Measurements from ENCODE around the gene C6orf62. TPM values are rescaled to one million over a fixed set of nuclear protein-coding genes. Genes with fewer than 3 reads are reported as not detected.
"Not testable (repeated sequence)": the region's sequence is repeated elsewhere in the genome, so short reads cannot be mapped to it uniquely, and the experiment has no call there.

Gene C6orf62
- total and polyA plus RNA-seq, 3 donors from 2014 or later = 109 to 139 (median 128) TPM

DNA sequence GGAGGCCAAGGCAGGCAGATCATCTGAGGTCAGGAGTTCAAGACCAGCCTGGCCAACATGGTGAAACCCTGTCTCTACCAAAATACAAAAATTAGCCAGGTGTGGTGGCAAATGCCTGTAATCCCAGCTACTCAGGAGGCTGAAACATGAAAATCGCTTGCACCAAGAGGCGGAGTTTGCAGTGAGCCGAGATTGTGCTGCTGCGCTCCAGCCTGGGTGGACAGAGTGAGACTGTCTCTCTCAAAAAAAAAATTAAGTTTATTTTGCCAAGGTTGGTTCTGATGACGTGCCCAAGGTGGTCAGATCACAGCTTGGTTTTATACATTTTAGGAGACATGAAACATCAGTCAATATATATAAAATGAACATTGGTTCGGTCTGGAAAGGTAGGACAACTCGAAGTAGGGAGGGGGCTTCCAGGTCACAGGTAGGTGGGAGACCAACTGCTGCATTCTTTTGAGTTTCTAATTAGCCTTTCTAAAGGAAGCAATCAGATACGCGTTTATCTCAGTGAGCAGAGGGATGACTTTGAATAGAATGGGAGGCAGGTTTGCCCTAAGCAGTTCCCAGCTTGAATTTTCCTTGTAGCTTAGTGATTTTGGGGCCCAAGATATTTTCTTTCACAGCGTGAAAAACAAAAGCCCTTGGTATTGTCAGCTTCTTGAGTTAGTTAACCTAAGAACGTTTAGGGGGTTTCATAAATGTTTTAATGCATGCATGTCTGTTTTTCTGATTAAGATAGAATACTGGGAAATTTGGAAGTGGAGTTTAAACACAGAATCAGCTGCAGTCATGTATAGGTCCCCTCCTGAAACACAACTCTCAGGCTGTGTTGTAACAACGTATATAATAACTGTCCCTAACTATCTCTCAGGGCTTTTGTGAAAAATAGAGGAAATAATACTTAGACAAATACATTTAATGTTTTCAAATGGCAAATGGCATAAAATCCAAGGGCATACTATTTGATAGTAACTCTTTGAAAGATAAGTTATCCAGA, 35.4 kb downstream of the C6orf62 start:
- Histone ChIP-seq H3K36me3 (ENCODE audit: low read depth, missing control alignments) (no peaks in the 10 kb centered on the region), H3K27me3 (no peaks in the 10 kb centered on the region), H3K4me1 (no peaks in the 10 kb centered on the region), H3K4me3 (no peak overlapping the region), H3K27ac (no peak overlapping the region), H3K9me3 (no peaks in the 10 kb centered on the region)
- WGBS, 2 donors = 75 to 83% methylated on average over 12 of the region's 12 CpGs
- TF ChIP-seq POLR2A (IDR thresholded peaks at IDR 0.05) = no peak
- TF ChIP-seq, protein P1, sequence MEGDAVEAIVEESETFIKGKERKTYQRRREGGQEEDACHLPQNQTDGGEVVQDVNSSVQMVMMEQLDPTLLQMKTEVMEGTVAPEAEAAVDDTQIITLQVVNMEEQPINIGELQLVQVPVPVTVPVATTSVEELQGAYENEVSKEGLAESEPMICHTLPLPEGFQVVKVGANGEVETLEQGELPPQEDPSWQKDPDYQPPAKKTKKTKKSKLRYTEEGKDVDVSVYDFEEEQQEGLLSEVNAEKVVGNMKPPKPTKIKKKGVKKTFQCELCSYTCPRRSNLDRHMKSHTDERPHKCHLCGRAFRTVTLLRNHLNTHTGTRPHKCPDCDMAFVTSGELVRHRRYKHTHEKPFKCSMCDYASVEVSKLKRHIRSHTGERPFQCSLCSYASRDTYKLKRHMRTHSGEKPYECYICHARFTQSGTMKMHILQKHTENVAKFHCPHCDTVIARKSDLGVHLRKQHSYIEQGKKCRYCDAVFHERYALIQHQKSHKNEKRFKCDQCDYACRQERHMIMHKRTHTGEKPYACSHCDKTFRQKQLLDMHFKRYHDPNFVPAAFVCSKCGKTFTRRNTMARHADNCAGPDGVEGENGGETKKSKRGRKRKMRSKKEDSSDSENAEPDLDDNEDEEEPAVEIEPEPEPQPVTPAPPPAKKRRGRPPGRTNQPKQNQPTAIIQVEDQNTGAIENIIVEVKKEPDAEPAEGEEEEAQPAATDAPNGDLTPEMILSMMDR (IDR thresholded peaks at IDR 0.05) = no peak
- DNase-seq = no peak
- intact Hi-C loops (cut with DNase I; ENCODE audit: low total_unique reads) = no loop called here

DNA sequence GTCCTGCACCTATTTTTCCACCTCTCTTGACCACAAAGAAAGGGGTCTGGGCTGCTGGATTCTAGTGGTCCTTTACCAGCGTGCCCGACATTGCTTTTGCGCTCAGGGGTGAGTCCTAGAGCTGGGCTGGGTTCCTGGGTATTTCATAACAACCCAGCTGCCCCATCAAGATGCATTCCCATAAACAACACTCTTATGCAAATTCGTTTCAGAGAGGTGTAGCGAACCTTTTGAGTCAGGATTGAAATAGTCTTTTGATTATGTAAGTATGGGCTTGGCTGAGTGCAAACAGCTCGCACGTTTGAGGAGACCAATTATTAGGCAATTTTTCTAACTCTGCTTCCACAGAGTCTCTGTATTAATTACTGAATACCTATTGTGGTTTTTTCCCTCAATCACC, 38.4 kb downstream of the C6orf62 start:
- 95 to 96% methylated on average over 7 of the region's 7 CpGs for WGBS, 2 donors
- Histone ChIP-seq H3K27me3 (no peaks in the 10 kb centered on the region), H3K27ac (no peak overlapping the region), H3K36me3 (ENCODE audit: low read depth, missing control alignments) (no peaks in the 10 kb centered on the region), H3K4me1 (no peaks in the 10 kb centered on the region), H3K4me3 (no peak overlapping the region), H3K9me3 (no peaks in the 10 kb centered on the region)
- intact Hi-C loops (cut with DNase I; ENCODE audit: low total_unique reads) = no loop called here
- TF ChIP-seq POLR2A (IDR thresholded peaks at IDR 0.05) = no peak
- TF ChIP-seq, protein P1 (IDR thresholded peaks at IDR 0.05) = no peak
- DNase-seq = no peak

DNA sequence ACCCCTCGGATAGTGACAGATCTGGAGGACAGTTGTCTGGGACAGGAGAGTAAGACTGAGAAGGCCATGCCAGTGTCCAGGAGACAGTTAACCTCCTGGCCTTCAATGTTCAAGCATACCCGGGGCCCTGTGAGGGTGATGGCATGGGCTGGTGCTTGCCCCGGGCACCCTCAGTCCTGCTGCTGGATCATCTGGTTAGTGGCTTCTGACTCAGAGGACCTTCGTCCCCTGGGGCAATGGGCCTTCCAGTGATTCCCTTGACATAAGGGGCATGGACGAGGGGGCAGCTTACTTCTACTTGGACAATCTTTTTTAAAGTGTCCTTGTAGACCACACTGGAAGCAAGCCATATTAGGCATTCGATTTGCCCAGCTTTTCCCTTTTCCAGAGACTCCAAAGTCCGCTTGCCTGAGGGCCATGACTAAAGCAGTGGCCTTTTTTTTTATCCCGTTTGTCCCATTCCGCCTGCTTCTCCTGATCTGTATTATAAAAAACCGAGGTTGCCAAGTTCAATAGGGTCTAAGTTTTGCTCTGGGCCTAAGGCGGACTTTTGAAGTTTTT, 40.1 kb downstream of the C6orf62 start:
- DNase-seq; H3K27ac ChIP-seq; intact Hi-C loops (cut with DNase I; ENCODE audit: low total_unique reads); H3K4me3 ChIP-seq; H3K4me1 ChIP-seq; H3K36me3 ChIP-seq (ENCODE audit: low read depth, missing control alignments); H3K9me3 ChIP-seq; H3K27me3 ChIP-seq: not testable (repeated sequence)
- WGBS, 2 donors = 88 to 93% methylated on average over 9 to 11 of the region's 11 CpGs

DNA sequence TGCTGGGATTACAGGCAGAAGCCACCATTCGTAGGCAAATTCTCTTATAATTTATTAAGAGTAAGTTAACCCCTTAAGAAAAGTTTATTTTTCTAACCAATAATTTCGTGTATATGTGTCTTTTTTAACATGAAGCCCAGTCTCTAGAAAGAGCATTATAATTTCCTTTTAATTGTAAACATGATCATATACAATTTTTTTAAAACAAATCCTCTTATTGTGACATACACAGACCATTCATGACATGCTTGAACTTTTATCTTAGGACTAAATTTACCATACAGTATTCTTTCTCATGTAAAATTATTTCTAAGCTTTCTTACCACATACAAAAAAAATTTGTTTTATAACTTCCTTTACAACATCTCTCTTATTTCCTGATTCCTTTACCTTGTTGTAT, 45.3 kb downstream of the C6orf62 start:
- Histone ChIP-seq H3K4me1 (no peaks in the 10 kb centered on the region), H3K27me3 (no peaks in the 10 kb centered on the region), H3K9me3 (no peaks in the 10 kb centered on the region), H3K27ac (no peak overlapping the region), H3K4me3 (no peak overlapping the region), H3K36me3 (ENCODE audit: low read depth, missing control alignments) (no peaks in the 10 kb centered on the region)
- TF ChIP-seq POLR2A (IDR thresholded peaks at IDR 0.05) = no peak
- TF ChIP-seq, protein P1 (IDR thresholded peaks at IDR 0.05) = no peak
- no peak for DNase-seq
- 84 to 85% methylated on average over 2 of the region's 2 CpGs for WGBS, 2 donors
- intact Hi-C loops (cut with DNase I; ENCODE audit: low total_unique reads) = no loop called here

DNA sequence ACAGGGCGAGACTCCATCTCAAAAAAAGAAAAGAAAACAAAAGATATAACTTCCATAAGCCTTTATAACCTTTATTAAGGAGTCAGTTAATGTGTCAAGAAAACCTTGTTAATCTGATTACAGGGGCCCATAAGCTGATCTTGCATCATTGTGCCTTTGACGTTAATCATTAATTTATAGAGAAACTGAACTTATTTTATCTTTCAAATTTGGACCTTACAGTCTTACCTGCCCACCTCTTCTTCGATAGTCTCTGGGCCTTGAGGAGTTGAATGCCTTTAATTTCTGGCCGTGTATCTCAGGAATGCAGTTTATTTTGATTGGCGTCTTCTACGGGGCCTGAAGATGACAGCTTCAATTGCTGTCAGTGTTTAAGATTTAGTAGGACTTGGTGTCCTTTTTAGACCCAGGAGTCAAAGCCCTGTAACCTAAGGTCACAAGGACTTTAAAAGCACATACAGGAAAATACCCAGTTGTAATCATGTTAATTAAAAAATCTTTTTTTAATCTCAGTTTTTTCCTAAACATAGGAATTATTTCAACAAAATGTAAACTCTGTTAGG, 46.3 kb downstream of the C6orf62 start:
- Histone ChIP-seq H3K27me3 (no peaks in the 10 kb centered on the region), H3K9me3 (no peaks in the 10 kb centered on the region), H3K4me3 (no peak overlapping the region), H3K36me3 (ENCODE audit: low read depth, missing control alignments) (no peaks in the 10 kb centered on the region), H3K27ac (no peak overlapping the region), H3K4me1 (peaks cover 2% of the 10 kb centered on the region)
- DNase-seq = no peak
- intact Hi-C loops (cut with DNase I; ENCODE audit: low total_unique reads) = no loop called here
- 93 to 94% methylated on average over 6 of the region's 6 CpGs for WGBS, 2 donors
- TF ChIP-seq, protein P1 (IDR thresholded peaks at IDR 0.05) = no peak
- TF ChIP-seq POLR2A (IDR thresholded peaks at IDR 0.05) = no peak

DNA sequence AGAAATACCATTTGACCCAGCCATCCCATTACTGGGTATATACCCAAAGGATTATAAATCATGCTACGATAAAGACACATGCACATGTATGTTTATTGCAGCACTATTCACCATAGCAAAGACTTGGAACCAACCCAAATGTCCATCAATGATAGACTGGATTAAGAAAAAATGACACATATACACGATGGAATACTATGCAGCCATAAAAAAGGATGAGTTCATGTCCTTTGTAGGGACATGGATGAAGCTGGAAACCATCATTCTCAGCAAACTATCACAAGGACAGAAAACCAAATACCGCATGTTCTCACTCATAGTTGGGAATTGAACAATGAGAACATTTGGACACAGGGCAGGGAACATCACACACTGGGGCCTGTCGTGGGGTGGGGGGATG, 47.9 kb downstream of the C6orf62 start:
- H3K27ac ChIP-seq; H3K4me1 ChIP-seq; H3K4me3 ChIP-seq; H3K36me3 ChIP-seq (ENCODE audit: low read depth, missing control alignments); intact Hi-C loops (cut with DNase I; ENCODE audit: low total_unique reads); H3K27me3 ChIP-seq; DNase-seq; H3K9me3 ChIP-seq: not testable (repeated sequence)
- WGBS, 2 donors = 89 to 93% methylated on average over 4 of the region's 4 CpGs

DNA sequence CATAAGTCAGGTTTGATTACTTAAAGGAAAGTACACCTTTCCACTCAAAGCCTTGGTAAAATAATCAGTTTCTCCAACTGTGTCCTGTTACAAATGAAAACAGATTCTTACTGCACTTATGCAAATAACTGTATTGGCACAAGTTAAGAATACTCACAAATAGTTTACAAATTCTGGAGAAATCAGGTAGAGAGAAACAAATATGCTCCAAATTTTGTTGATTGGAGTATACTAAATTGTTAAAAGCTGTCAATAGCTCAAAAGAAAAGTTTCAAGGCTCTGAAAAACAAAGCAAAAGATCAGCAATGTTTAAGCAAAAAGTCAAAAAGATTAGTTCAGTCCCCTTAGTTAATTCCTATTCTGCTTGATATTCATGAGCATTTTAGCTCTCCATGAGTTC, 48.5 kb downstream of the C6orf62 start:
- H3K4me3 ChIP-seq, H3K9me3 ChIP-seq: not testable (repeated sequence)

More for the DNA sequence above, 48.5 kb downstream of the C6orf62 start:
- H3K27me3 ChIP-seq; intact Hi-C loops (cut with DNase I; ENCODE audit: low total_unique reads); H3K36me3 ChIP-seq (ENCODE audit: low read depth, missing control alignments); H3K4me1 ChIP-seq; DNase-seq; H3K27ac ChIP-seq: not testable (repeated sequence)

Measured in testis (tissue), 3 donors.